Measurements from ENCODE around the gene HOXA9. TPM values are rescaled to one million over a fixed set of nuclear protein-coding genes. Genes with fewer than 3 reads are reported as not detected.

The HOXA9 gene
- polyA plus RNA-seq, 1 donor from 2014 or later, result not detected

DNA sequence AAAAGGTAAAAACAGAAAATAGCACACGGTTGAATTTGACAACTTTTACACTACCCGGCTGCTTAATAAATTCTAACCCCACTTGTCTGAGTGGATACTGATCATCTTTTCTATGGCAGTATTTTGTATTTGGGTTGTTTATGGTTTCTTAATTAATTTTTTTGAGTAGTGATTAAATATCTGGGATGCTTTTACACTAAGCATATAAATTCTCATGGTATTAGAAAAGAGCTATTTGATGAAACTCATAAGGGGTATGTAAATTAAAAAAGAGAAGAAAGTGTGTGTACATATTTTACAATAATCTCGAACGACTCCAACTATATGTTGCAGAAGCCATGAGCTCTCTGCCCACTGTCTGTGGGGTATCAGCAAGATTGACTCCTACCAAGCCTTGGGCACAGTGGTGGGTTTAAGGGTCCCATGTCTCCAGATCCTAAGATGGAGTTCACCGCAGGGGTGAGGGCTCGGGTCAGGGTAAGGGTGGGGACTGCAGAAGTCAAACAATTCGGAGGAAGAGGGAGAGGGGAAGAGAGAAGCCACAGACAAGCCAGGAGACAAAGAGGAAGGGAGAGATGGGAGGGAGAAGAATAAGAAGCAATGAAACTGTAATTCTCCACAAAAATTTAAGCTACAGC, 42.1 kb upstream of the HOXA9 start:
- no peaks in the 10 kb centered on the region for H3F3A ChIP-seq (ENCODE audit: insufficient read depth, low read length, poor library complexity, severe bottlenecking)
- no peaks in the 10 kb centered on the region for H4K20me1 ChIP-seq (ENCODE audit: insufficient read depth)
- H3K9me2 ChIP-seq (ENCODE audit: insufficient read depth, low read length), result no peaks in the 10 kb centered on the region
- H3K79me2 ChIP-seq (replicated peaks; ENCODE audit: insufficient read depth, low read length), result no peaks in the 10 kb centered on the region
- H3K36me3 ChIP-seq (ENCODE audit: insufficient read depth, low read length), result no peaks in the 10 kb centered on the region
- no peaks in the 10 kb centered on the region for H3K9me3 ChIP-seq (ENCODE audit: low read length)
- no peak overlapping the region for H3K4me3 ChIP-seq (ENCODE audit: low read length)
- TF ChIP-seq, protein P1, sequence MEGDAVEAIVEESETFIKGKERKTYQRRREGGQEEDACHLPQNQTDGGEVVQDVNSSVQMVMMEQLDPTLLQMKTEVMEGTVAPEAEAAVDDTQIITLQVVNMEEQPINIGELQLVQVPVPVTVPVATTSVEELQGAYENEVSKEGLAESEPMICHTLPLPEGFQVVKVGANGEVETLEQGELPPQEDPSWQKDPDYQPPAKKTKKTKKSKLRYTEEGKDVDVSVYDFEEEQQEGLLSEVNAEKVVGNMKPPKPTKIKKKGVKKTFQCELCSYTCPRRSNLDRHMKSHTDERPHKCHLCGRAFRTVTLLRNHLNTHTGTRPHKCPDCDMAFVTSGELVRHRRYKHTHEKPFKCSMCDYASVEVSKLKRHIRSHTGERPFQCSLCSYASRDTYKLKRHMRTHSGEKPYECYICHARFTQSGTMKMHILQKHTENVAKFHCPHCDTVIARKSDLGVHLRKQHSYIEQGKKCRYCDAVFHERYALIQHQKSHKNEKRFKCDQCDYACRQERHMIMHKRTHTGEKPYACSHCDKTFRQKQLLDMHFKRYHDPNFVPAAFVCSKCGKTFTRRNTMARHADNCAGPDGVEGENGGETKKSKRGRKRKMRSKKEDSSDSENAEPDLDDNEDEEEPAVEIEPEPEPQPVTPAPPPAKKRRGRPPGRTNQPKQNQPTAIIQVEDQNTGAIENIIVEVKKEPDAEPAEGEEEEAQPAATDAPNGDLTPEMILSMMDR (IDR thresholded peaks at IDR 0.05; ENCODE audit: poor library complexity, severe bottlenecking), result no peak
- TF ChIP-seq TAF1 (IDR thresholded peaks at IDR 0.05; ENCODE audit: low read depth), result no peak
- TF ChIP-seq, protein P2, sequence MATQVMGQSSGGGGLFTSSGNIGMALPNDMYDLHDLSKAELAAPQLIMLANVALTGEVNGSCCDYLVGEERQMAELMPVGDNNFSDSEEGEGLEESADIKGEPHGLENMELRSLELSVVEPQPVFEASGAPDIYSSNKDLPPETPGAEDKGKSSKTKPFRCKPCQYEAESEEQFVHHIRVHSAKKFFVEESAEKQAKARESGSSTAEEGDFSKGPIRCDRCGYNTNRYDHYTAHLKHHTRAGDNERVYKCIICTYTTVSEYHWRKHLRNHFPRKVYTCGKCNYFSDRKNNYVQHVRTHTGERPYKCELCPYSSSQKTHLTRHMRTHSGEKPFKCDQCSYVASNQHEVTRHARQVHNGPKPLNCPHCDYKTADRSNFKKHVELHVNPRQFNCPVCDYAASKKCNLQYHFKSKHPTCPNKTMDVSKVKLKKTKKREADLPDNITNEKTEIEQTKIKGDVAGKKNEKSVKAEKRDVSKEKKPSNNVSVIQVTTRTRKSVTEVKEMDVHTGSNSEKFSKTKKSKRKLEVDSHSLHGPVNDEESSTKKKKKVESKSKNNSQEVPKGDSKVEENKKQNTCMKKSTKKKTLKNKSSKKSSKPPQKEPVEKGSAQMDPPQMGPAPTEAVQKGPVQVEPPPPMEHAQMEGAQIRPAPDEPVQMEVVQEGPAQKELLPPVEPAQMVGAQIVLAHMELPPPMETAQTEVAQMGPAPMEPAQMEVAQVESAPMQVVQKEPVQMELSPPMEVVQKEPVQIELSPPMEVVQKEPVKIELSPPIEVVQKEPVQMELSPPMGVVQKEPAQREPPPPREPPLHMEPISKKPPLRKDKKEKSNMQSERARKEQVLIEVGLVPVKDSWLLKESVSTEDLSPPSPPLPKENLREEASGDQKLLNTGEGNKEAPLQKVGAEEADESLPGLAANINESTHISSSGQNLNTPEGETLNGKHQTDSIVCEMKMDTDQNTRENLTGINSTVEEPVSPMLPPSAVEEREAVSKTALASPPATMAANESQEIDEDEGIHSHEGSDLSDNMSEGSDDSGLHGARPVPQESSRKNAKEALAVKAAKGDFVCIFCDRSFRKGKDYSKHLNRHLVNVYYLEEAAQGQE (IDR thresholded peaks at IDR 0.05; ENCODE audit: borderline replicate concordance), result no peak
- no peak for TF ChIP-seq MXI1 (conservative IDR thresholded peaks at IDR 0.05; ENCODE audit: poor library complexity, severe bottlenecking)
- TF ChIP-seq POLR2AphosphoS5 (IDR thresholded peaks at IDR 0.05), result no peak
- TF ChIP-seq EP300 (conservative IDR thresholded peaks at IDR 0.05; ENCODE audit: poor library complexity, severe bottlenecking), result no peak
- TF ChIP-seq SMC3 (conservative IDR thresholded peaks at IDR 0.05; ENCODE audit: poor library complexity), result no peak
- TF ChIP-seq RAD21 (conservative IDR thresholded peaks at IDR 0.05), result no peak
- TF ChIP-seq EZH2 (IDR thresholded peaks at IDR 0.05; ENCODE audit: borderline replicate concordance, insufficient read depth, low read length, poor library complexity, severe bottlenecking), result no peak
- peaks cover 100% of the 10 kb centered on the region for H3K27me3 ChIP-seq (ENCODE audit: insufficient read depth, low read depth, low read length)
- H3K9ac ChIP-seq (ENCODE audit: low read length), result no peak overlapping the region
- no peak overlapping the region for H3K27ac ChIP-seq (ENCODE audit: low read length)
- H2AFZ ChIP-seq (ENCODE audit: low read depth, low read length), result no peak overlapping the region
- H3K4me2 ChIP-seq (ENCODE audit: low read length), result no peak overlapping the region

DNA sequence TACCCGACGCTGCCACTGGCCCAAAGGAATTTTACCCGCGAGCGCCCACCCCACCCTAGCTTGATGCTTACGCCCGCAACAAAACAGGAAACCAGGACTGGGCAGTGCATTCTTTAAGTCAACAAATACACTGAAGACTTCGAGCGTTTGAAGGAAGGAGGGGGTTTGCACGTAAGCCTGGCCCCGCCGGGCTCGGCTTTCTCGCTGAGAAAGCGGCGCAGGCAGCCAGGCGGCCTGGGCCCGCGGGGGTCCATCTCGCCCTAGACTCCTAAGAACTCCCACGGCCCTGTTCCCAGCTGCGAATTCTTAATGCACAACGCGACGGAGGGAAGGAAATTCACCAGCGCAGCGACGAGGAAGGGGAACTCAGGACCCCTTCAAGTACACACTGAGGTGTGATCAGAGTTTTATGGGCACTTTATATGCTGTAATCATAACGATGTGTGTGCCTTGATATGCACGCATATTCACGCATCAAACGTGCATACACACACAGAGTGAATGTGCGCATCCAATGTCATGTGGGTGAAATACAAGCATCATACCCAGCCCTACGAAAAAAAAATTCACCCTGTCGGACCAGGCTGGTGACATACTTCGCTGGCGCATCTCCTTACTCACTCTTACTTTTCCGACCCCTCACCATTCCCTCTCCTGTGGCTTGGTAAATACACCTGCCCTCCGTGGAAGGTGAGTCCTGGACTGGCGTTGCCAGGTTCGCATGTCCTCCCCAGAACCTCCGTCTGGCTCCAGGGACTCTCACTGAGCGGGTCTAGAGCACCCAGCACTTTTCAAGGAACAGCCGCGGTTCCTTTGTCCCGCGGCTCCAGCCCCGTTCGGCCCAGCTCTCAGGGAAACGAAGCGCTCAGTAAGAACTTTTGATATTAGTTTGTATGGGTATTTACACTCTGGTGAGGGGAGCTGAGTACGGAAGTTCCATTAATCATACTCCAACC, 40.3 kb upstream of the HOXA9 start:
- Histone ChIP-seq H3K27me3 (ENCODE audit: insufficient read depth, low read depth, low read length) (peaks cover 100% of the 10 kb centered on the region), H3F3A (ENCODE audit: insufficient read depth, low read length, poor library complexity, severe bottlenecking) (no peaks in the 10 kb centered on the region), H4K20me1 (ENCODE audit: insufficient read depth) (no peaks in the 10 kb centered on the region), H3K9ac (ENCODE audit: low read length) (no peak overlapping the region), H3K9me2 (ENCODE audit: insufficient read depth, low read length) (no peaks in the 10 kb centered on the region), H3K4me3 (ENCODE audit: low read length) (no peak overlapping the region), H3K27ac (ENCODE audit: low read length) (no peak overlapping the region), H3K36me3 (ENCODE audit: insufficient read depth, low read length) (no peaks in the 10 kb centered on the region), H3K79me2 (replicated peaks; ENCODE audit: insufficient read depth, low read length) (no peaks in the 10 kb centered on the region), H2AFZ (ENCODE audit: low read depth, low read length) (no peak overlapping the region), H3K4me2 (ENCODE audit: low read length) (no peak overlapping the region), H3K9me3 (ENCODE audit: low read length) (no peaks in the 10 kb centered on the region)
- TF ChIP-seq RAD21 (conservative IDR thresholded peaks at IDR 0.05), result no peak
- no peak for TF ChIP-seq EZH2 (IDR thresholded peaks at IDR 0.05; ENCODE audit: borderline replicate concordance, insufficient read depth, low read length, poor library complexity, severe bottlenecking)
- TF ChIP-seq EP300 (conservative IDR thresholded peaks at IDR 0.05; ENCODE audit: poor library complexity, severe bottlenecking), result no peak
- TF ChIP-seq, protein P1 (IDR thresholded peaks at IDR 0.05; ENCODE audit: poor library complexity, severe bottlenecking), result no peak
- TF ChIP-seq, protein P2 (IDR thresholded peaks at IDR 0.05; ENCODE audit: borderline replicate concordance), result no peak
- TF ChIP-seq POLR2AphosphoS5 (IDR thresholded peaks at IDR 0.05), result no peak
- no peak for TF ChIP-seq MXI1 (conservative IDR thresholded peaks at IDR 0.05; ENCODE audit: poor library complexity, severe bottlenecking)
- no peak for TF ChIP-seq TAF1 (IDR thresholded peaks at IDR 0.05; ENCODE audit: low read depth)
- no peak for TF ChIP-seq SMC3 (conservative IDR thresholded peaks at IDR 0.05; ENCODE audit: poor library complexity)

All from neural cell (in vitro differentiated cells).